SK-N-SH (cell line): ENCODE data around the gene RGR.

Source experiments
- CTCF ChIP-seq: fragments of 200-600 bp; sonication (generic); IDR thresholded peaks from 2 replicates; pipeline ENCODE4 v1.6.1; 2017; ENCODE audit warnings: antibody characterized with exemption, mild to moderate bottlenecking, moderate library complexity
- EP300 ChIP-seq, 2 experiments: IDR thresholded peaks; 2 replicates each; pipeline versions ENCODE4 v1.4.0 to v1.6.1; 2012; ENCODE audit warnings: borderline replicate concordance in 1 of 2, low read depth in 1 of 2, low read length in 1 of 2
- EZH2phosphoT487 ChIP-seq: fragments of 200-600 bp; sonication (generic); IDR thresholded peaks from 2 replicates; pipeline ENCODE4 v1.6.1; 2017; ENCODE audit warnings: low read depth, mixed run types, mild to moderate bottlenecking, antibody characterized with exemption, moderate library complexity, borderline replicate concordance
- GABPA ChIP-seq: IDR thresholded peaks from 2 replicates; pipeline ENCODE4 v1.4.0; 2012; ENCODE audit warnings: low read depth, mild to moderate bottlenecking
- GATA2 ChIP-seq: sonication (generic); formaldehyde crosslinking; IDR thresholded peaks from 2 replicates; pipeline ENCODE4 v1.5.0; 2020; ENCODE audit warnings: mild to moderate bottlenecking, missing genetic modification reagents
- POLR2AphosphoS5 ChIP-seq: IDR thresholded peaks from 2 replicates; pipeline ENCODE4 v1.6.1; 2012; ENCODE audit warnings: low read depth, low read length
- RCOR1 ChIP-seq: fragments of 150-350 bp; IDR thresholded peaks from 2 replicates; pipeline ENCODE4 v1.6.1; 2017; ENCODE audit warnings: antibody characterized with exemption, low read length
- TEAD4 ChIP-seq: IDR thresholded peaks from 2 replicates; pipeline ENCODE4 v1.4.0; 2012; ENCODE audit warnings: mild to moderate bottlenecking, borderline replicate concordance; ENCODE audit not compliant: insufficient read depth
- YY1 ChIP-seq: IDR thresholded peaks from 2 replicates; pipeline ENCODE4 v1.4.0; 2012; ENCODE audit warnings: low read depth, mild to moderate bottlenecking
- TF ChIP-seq, protein P1 (sequence below): IDR thresholded peaks from 2 replicates; pipeline ENCODE4 v1.4.0; 2012; ENCODE audit warnings: low read depth, borderline replicate concordance
- TF ChIP-seq, protein P2 (sequence below): IDR thresholded peaks from 2 replicates; pipeline ENCODE4 v1.4.0; 2012; ENCODE audit warnings: low read depth
- TF ChIP-seq, protein P3 (sequence below): IDR thresholded peaks from 2 replicates; pipeline ENCODE4 v1.6.1; 2012; ENCODE audit warnings: mild to moderate bottlenecking, low read depth, low read length, moderate library complexity

GRCh38 chr10:84236807-84237198 lies 8.1 kb upstream of the RGR start:
- TF ChIP-seq TEAD4 = no peak
- TF ChIP-seq GABPA = no peak
- TF ChIP-seq GATA2 (CRISPR knock-in tag) = no peak
- TF ChIP-seq EP300 (IDR thresholded peaks at IDR 0.05; ENCODE audit: borderline replicate concordance in 1 of 2, low read depth in 1 of 2, low read length in 1 of 2) = no peak
- TF ChIP-seq, protein P1, sequence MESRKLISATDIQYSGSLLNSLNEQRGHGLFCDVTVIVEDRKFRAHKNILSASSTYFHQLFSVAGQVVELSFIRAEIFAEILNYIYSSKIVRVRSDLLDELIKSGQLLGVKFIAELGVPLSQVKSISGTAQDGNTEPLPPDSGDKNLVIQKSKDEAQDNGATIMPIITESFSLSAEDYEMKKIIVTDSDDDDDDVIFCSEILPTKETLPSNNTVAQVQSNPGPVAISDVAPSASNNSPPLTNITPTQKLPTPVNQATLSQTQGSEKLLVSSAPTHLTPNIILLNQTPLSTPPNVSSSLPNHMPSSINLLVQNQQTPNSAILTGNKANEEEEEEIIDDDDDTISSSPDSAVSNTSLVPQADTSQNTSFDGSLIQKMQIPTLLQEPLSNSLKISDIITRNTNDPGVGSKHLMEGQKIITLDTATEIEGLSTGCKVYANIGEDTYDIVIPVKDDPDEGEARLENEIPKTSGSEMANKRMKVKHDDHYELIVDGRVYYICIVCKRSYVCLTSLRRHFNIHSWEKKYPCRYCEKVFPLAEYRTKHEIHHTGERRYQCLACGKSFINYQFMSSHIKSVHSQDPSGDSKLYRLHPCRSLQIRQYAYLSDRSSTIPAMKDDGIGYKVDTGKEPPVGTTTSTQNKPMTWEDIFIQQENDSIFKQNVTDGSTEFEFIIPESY = no peak
- no peak for TF ChIP-seq EZH2phosphoT487
- TF ChIP-seq CTCF = no peak
- no peak for TF ChIP-seq POLR2AphosphoS5
- TF ChIP-seq, protein P2, sequence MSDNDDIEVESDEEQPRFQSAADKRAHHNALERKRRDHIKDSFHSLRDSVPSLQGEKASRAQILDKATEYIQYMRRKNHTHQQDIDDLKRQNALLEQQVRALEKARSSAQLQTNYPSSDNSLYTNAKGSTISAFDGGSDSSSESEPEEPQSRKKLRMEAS = no peak
- TF ChIP-seq, protein P3, sequence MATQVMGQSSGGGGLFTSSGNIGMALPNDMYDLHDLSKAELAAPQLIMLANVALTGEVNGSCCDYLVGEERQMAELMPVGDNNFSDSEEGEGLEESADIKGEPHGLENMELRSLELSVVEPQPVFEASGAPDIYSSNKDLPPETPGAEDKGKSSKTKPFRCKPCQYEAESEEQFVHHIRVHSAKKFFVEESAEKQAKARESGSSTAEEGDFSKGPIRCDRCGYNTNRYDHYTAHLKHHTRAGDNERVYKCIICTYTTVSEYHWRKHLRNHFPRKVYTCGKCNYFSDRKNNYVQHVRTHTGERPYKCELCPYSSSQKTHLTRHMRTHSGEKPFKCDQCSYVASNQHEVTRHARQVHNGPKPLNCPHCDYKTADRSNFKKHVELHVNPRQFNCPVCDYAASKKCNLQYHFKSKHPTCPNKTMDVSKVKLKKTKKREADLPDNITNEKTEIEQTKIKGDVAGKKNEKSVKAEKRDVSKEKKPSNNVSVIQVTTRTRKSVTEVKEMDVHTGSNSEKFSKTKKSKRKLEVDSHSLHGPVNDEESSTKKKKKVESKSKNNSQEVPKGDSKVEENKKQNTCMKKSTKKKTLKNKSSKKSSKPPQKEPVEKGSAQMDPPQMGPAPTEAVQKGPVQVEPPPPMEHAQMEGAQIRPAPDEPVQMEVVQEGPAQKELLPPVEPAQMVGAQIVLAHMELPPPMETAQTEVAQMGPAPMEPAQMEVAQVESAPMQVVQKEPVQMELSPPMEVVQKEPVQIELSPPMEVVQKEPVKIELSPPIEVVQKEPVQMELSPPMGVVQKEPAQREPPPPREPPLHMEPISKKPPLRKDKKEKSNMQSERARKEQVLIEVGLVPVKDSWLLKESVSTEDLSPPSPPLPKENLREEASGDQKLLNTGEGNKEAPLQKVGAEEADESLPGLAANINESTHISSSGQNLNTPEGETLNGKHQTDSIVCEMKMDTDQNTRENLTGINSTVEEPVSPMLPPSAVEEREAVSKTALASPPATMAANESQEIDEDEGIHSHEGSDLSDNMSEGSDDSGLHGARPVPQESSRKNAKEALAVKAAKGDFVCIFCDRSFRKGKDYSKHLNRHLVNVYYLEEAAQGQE = no peak
- TF ChIP-seq RCOR1 = no peak
- no peak for TF ChIP-seq YY1
